D721Med (cell line): ENCODE measurements around the gene CD200R1.

Experiments used
- DNase-seq: peaks from one replicate; pipeline ENCODE4 v3.0.0; 2011; ENCODE audit warnings: low spot score; ENCODE audit not compliant: insufficient read length
- FAIRE-seq: peaks from 2 replicates; lab custom pipeline; 2011; peaks lifted over from hg19 to GRCh38; lab: Jason Lieb, UNC
- TF ChIP-seq, protein P1 (sequence below): IDR thresholded peaks from 2 replicates; pipeline ENCODE4 v1.5.1; 2012; ENCODE audit warnings: mild to moderate bottlenecking, control low read depth; ENCODE audit not compliant: insufficient read depth; ENCODE audit errors: missing control alignments

The CD200R1 gene

DNA sequence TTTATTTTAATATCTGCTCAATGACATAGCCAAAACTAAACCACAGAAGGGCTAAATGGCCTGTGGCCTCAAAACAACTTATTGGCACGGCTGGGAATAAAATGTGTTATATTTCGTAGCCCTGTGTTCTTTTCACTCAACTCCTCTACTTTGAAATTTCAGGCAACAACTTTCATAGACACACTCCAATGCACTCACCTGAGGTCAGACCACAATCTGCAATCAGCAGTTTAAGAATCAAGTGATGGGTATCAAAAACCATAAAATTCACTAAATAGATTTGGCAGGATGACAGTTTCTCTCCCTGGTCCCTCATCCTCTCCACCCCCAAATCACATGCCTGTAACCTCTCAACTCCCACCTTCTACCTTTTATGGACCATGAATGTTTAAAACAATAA is 2.0 kb upstream of the CD200R1 start:
- DNase-seq, result no peak
- TF ChIP-seq, protein P1, sequence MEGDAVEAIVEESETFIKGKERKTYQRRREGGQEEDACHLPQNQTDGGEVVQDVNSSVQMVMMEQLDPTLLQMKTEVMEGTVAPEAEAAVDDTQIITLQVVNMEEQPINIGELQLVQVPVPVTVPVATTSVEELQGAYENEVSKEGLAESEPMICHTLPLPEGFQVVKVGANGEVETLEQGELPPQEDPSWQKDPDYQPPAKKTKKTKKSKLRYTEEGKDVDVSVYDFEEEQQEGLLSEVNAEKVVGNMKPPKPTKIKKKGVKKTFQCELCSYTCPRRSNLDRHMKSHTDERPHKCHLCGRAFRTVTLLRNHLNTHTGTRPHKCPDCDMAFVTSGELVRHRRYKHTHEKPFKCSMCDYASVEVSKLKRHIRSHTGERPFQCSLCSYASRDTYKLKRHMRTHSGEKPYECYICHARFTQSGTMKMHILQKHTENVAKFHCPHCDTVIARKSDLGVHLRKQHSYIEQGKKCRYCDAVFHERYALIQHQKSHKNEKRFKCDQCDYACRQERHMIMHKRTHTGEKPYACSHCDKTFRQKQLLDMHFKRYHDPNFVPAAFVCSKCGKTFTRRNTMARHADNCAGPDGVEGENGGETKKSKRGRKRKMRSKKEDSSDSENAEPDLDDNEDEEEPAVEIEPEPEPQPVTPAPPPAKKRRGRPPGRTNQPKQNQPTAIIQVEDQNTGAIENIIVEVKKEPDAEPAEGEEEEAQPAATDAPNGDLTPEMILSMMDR, result no peak
- FAIRE-seq, result no peak

DNA sequence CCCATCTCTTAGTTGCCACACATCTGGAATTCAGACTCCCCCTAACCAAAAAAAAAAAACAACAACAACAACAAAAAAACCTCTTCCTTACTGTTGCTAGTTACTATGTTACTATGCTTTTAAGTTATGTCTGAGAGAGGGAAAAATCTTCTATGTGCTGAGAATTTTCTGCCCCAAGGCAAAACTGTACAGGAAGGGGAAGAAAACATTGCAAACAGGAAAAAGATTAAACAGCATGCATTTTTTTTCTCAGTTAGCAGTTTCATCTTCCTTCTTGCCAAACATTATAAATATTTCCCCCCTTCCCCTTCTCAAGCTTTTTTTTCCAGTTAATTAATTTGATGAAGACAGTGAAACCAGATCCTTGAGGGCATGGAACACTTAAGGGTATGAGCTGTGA is 1.1 kb upstream of the CD200R1 start:
- TF ChIP-seq, protein P1, result no peak
- no peak for FAIRE-seq
- DNase-seq, result no peak

DNA sequence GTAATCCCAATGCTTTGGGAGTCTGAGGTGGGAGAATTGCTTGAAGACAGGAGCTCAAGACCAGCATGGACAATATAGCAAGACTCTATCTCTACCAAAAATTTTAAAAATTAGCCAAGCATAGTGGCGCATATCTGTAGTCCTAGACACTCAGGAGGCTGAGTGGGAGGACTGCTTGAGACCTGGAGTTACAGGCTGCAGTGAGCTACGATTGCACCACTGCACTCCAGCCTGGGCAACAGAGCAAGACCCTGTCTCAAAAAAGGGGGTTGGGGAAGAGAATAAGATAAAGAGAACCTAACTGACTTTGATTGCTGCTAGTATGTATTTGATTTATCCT is 755 bp downstream of the CD200R1 start:
- DNase-seq (no peak), FAIRE-seq (no peak)
- TF ChIP-seq, protein P1, result no peak

DNA sequence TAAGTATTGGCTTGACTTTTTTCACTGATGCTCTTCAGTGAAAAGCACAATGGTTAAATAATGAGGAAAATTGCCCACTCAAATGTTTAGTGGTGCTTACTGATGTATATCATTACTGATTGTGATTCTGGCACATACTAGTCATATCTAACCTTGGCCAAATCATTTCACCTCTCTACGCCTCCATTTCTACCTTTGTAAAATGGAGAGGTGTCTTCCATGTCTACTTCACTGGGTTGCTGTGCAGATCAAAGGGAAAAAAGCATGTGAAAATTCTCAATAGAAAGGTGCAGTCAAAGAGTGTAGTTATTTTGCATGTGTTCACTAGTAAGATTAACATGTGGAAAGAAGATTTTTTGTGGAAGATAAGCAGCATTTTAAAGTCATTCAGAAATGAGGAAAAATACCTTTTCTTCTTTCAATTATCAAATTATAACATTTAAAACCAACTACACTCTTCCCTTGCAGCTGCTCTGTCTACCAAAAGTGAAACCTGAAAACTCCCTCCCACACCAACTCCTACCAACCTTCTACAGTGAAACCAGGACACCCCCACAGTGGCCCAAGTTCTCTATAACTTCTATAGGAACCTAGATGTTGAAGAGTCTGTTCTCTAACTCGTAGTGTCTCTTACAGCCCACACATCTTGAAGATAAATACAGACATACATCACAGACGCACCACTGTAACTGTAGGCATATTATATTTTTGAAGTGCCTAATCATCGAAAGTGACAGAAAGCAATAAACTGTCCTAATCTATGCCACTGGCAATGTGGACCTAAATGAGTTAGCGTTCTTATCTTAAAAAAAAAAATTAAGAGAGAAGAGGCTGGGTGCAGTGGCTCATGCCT is 1.4 kb downstream of the CD200R1 start:
- TF ChIP-seq, protein P1, result no peak
- no peak for FAIRE-seq
- DNase-seq, result no peak

DNA sequence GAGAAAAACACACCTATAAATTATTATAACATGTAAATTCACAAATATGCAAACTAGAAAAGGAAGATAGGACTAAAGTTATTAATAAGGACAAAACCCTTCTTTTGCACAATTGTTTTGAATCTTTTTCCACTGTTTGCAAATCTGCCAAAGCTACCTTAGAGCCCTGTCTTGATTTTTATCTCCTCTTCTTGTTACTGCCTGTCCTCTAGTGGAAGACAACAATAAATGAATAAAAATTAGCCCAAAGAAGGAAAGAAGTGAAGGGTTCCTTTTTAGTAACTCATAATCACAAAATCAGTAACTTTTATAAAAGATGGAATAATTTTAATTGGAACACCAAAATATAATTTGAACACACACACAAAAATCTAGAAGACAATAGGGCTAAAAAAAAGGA is 2.7 kb downstream of the CD200R1 start:
- TF ChIP-seq, protein P1, result no peak
- no peak for DNase-seq
- no peak for FAIRE-seq

DNA sequence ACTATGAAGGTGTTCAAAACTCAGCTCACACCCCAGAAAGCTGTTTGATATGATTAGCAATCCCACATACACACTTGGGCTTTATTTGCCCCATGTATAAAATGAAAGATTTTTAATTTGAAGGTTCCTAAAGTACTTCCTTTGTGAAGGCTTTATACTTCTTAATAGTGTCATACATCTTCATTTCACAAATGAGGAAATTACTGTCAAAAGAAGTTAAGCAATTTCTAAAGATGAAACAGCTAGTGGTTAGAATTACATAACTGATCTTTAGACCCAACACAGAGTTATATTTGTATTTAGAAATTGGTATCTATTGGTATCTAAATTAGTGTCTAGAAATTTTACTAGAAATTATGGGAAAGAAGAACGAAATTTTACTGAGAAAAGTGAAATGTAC is 7.1 kb downstream of the CD200R1 start:
- DNase-seq, result no peak
- TF ChIP-seq, protein P1, result no peak
- no peak for FAIRE-seq

DNA sequence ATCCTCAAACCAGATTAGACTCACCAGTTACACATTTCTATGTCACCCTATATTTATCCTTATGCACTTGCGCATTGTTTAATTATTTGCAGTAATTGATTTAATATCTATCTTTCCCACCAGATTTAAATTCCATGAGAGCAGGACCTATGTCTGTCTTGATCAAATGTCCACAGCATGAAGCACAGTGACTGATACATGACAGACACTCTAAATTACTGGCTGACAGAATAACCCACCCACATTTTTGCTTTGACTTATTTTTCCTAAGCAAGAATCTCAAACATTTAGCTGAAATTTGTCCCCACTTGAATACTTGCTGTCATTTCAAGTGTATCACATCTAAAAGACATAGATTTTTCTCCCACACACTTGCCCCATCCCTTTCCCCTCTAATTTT is 7.5 kb downstream of the CD200R1 start:
- TF ChIP-seq, protein P1, result no peak
- FAIRE-seq (no peak), DNase-seq (no peak)
